Spleen (tissue), 11 donors: ENCODE measurements around the gene SLC6A2. TPM values are rescaled to one million over a fixed set of nuclear protein-coding genes. Genes with fewer than 3 reads are reported as not detected.

Experiments used
- DNase-seq: peaks from one replicate; pipeline ENCODE4 v3.0.0-alpha.2; 2020
- H3K27ac ChIP-seq, 8 donors: fragments of 200-600 bp; sonication (generic) in 7 of 8; 1 replicate in 4 of 8; 2 replicates in 4 of 8; pipeline versions ENCODE4 v1.5.0 to v1.8.0; 2016 to 2021; ENCODE audit warnings: inconsistent platforms in 4 of 8, mild to moderate bottlenecking in 4 of 8, moderate library complexity in 1 of 8
- H3K27me3 ChIP-seq, 7 donors: fragments of 200-600 bp; sonication (generic) in 6 of 7; replicated peaks in 1 of 7; 1 replicate in 4 of 7; 2 replicates in 3 of 7; pipeline versions ENCODE4 v1.5.0 to v1.8.0; 2016 to 2021; ENCODE audit warnings: inconsistent platforms in 3 of 7, mild to moderate bottlenecking in 1 of 7
- H3K36me3 ChIP-seq, 6 donors: fragments of 200-600 bp; sonication (generic) in 5 of 6; 1 replicate in 4 of 6; 2 replicates in 2 of 6; pipeline versions ENCODE4 v1.5.0 to v1.8.0; 2016 to 2021; ENCODE audit warnings: inconsistent platforms in 2 of 6
- H3K4me1 ChIP-seq, 6 donors: fragments of 200-600 bp; sonication (generic) in 5 of 6; 1 replicate in 3 of 6; 2 replicates in 3 of 6; pipeline versions ENCODE4 v1.5.0 to v1.8.0; 2016 to 2021; ENCODE audit warnings: inconsistent platforms in 3 of 6
- H3K4me3 ChIP-seq, 8 donors: fragments of 200-600 bp; sonication (generic) in 7 of 8; 1 replicate in 4 of 8; 2 replicates in 4 of 8; pipeline versions ENCODE4 v1.5.0 to v1.8.0; 2016 to 2021; ENCODE audit warnings: inconsistent platforms in 4 of 8, mild to moderate bottlenecking in 4 of 8, moderate library complexity in 2 of 8
- H3K9me3 ChIP-seq, 8 donors: fragments of 200-600 bp; sonication (generic) in 7 of 8; 1 replicate in 4 of 8; 2 replicates in 4 of 8; pipeline versions ENCODE4 v1.5.0 to v1.8.0; 2016 to 2021; ENCODE audit warnings: inconsistent platforms in 4 of 8
- CTCF ChIP-seq, 11 experiments: fragments of 200-600 bp in 7 of 11; fragments of 450-650 bp in 4 of 11; sonication (generic) in 4 of 11; IDR thresholded peaks in 8 of 11; conservative IDR thresholded peaks in 3 of 11; 1 replicate in 7 of 11; 2 replicates in 4 of 11; pipeline versions ENCODE4 v1.4.0 to v1.8.0; 2016 to 2021; ENCODE audit warnings: antibody characterized with exemption in 11 of 11, inconsistent platforms in 4 of 11, mild to moderate bottlenecking in 1 of 11
- POLR2A ChIP-seq, 3 donors: fragments of 450-650 bp; IDR thresholded peaks; one replicate each; pipeline ENCODE4 v1.5.1; 2017; ENCODE audit warnings: antibody characterized with exemption in 3 of 3, mild to moderate bottlenecking in 1 of 3
- POLR2AphosphoS5 ChIP-seq, 3 donors: sonication (generic); formaldehyde crosslinking; IDR thresholded peaks; one replicate each; pipeline ENCODE4 v1.5.1; 2017; ENCODE audit warnings: antibody characterized with exemption in 3 of 3
- WGBS, 5 donors: extraction: QIAGEN DNeasy Blood & Tissue Kit in 3 of 5; methylation state at CpG; one replicate each; pipeline versions ENCODE4 v1.1.5 to v1.1.7; 2013 to 2018; 5-methylcytosine and 5-hydroxymethylcytosine counted together
- intact Hi-C: fragments of 100-400 bp; cut with DNase I; formaldehyde crosslinking; loops from one replicate; pipeline ENCODE4 v1.15.0; 2023; ENCODE audit warnings: low total_unique reads
- polyA plus RNA-seq, 3 donors: library from polyadenylated mRNA; stranded (reverse); fragments of 200-250 nt; gene quantifications; one replicate each; pipeline ENCODE4 v1.2.1, GENCODE V29; 2013
- total RNA-seq, 7 donors: library from RNA; depleted of rRNA in 3 of 7; stranded (reverse); fragments of >200 nt in 3 of 7; fragmentation: NEBNext Ultra II Directional in 4 of 7; extraction: Animal tissue kit (Norgen Biotek cat#: 25700) in 4 of 7; gene quantifications; one replicate each; pipeline versions ENCODE4 v1.1.0 to v1.2.1, GENCODE V29; 2016 to 2021
- donor health status: healthy with polysubstance abuse.
- donor health status: DM: no; HTN: no; CAD: no; lungs with moderate emphysema.
- donor health status: DM: no; HTN: no; CAD: no.
- donor health status: Bipolar disorder and iron deficiency.
- donor health status: healthy.
- donor health status: DM: no; HTN: no; CAD: no.
- donor health status: DM: yes; HTN: yes; CAD: no.

Gene SLC6A2
- total and polyA plus RNA-seq, 10 donors: not detected

- no peak for DNase-seq
- H3K27ac ChIP-seq: no peak overlapping the region
- no peak for TF ChIP-seq POLR2A (IDR thresholded peaks at IDR 0.05)
- TF ChIP-seq CTCF (IDR thresholded peaks at IDR 0.05 in 8 of 11, conservative IDR thresholded peaks at IDR 0.05 in 3 of 11): no peak
- no peak for TF ChIP-seq POLR2AphosphoS5 (IDR thresholded peaks at IDR 0.05)
- H3K4me1 ChIP-seq: peaks cover 0 to 14% (median 6%) of the 10 kb centered on the region in 6 donors
- intact Hi-C loops: no loop called here
- H3K36me3 ChIP-seq: no peaks in the 10 kb centered on the region
- WGBS, 5 donors: 61 to 82% (median 73%) methylated on average over 1 of the region's 1 CpG
- H3K9me3 ChIP-seq: peaks cover 0 to 11% (median 0%) of the 10 kb centered on the region in 8 donors
- no peak overlapping the region for H3K4me3 ChIP-seq
- H3K27me3 ChIP-seq: peaks cover 0 to 38% (median 24%) of the 10 kb centered on the region in 7 donors
Measured at GRCh38 chr16:55660026-55660425, 4.2 kb downstream of the SLC6A2 start.

GRCh38 chr16:55660828-55661227 lies 5.0 kb downstream of the SLC6A2 start:
- WGBS, 5 donors: 58 to 81% (median 63%) methylated on average over 2 of the region's 2 CpGs
- Histone ChIP-seq H3K36me3 (no peaks in the 10 kb centered on the region), H3K4me3 (no peak overlapping the region), H3K9me3 (peaks cover 0 to 11% (median 0%) of the 10 kb centered on the region in 8 donors), H3K27me3 (peaks cover 0 to 30% (median 16%) of the 10 kb centered on the region in 7 donors), H3K27ac (no peak overlapping the region), H3K4me1 (peaks cover 0 to 9% (median 4%) of the 10 kb centered on the region in 6 donors)
- TF ChIP-seq POLR2AphosphoS5 (IDR thresholded peaks at IDR 0.05) (no peak), CTCF (IDR thresholded peaks at IDR 0.05 in 8 of 11, conservative IDR thresholded peaks at IDR 0.05 in 3 of 11) (no peak), POLR2A (IDR thresholded peaks at IDR 0.05) (no peak)
- no peak for DNase-seq
- intact Hi-C loops: no loop called here

GRCh38 chr16:55661941-55662643 lies 6.3 kb downstream of the SLC6A2 start:
- Histone ChIP-seq H3K4me3 (no peak overlapping the region), H3K4me1 (no peaks in the 10 kb centered on the region), H3K9me3 (peaks cover 0 to 11% (median 0%) of the 10 kb centered on the region in 8 donors), H3K36me3 (no peaks in the 10 kb centered on the region), H3K27me3 (peaks cover 0 to 17% (median 4%) of the 10 kb centered on the region in 7 donors), H3K27ac (no peak overlapping the region)
- no peak for TF ChIP-seq CTCF (IDR thresholded peaks at IDR 0.05 in 8 of 11, conservative IDR thresholded peaks at IDR 0.05 in 3 of 11)
- no peak for TF ChIP-seq POLR2A (IDR thresholded peaks at IDR 0.05)
- no peak for TF ChIP-seq POLR2AphosphoS5 (IDR thresholded peaks at IDR 0.05)
- DNase-seq: no peak
- intact Hi-C loops: no loop called here

GRCh38 chr16:55662644-55663031 lies 6.8 kb downstream of the SLC6A2 start:
- DNase-seq: no peak
- no peak overlapping the region for H3K27ac ChIP-seq
- no peak for TF ChIP-seq CTCF (IDR thresholded peaks at IDR 0.05 in 8 of 11, conservative IDR thresholded peaks at IDR 0.05 in 3 of 11)
- no peak for TF ChIP-seq POLR2AphosphoS5 (IDR thresholded peaks at IDR 0.05)
- TF ChIP-seq POLR2A (IDR thresholded peaks at IDR 0.05): no peak
- intact Hi-C loops: no loop called here
- H3K9me3 ChIP-seq: peaks cover 0 to 11% (median 0%) of the 10 kb centered on the region in 8 donors
- no peaks in the 10 kb centered on the region for H3K4me1 ChIP-seq
- H3K27me3 ChIP-seq: peaks cover 0 to 12% (median 0%) of the 10 kb centered on the region in 7 donors
- no peak overlapping the region for H3K4me3 ChIP-seq
- WGBS, 5 donors: 60 to 88% (median 71%) methylated on average over 4 to 5 of the region's 5 CpGs
- H3K36me3 ChIP-seq: no peaks in the 10 kb centered on the region
